Spleen (tissue), 11 donors: ENCODE measurements around the gene SRPRA. TPM values are rescaled to one million over a fixed set of nuclear protein-coding genes. Genes with fewer than 3 reads are reported as not detected.
A peak's percentile ranks its signal among the peaks of the same experiment; 100 is the strongest.

Experiments used
- DNase-seq: peaks from one replicate; pipeline ENCODE4 v3.0.0-alpha.2; 2020
- H3K27ac ChIP-seq, 8 donors: fragments of 200-600 bp; sonication (generic) in 7 of 8; 1 replicate in 4 of 8; 2 replicates in 4 of 8; pipeline versions ENCODE4 v1.5.0 to v1.8.0; 2016 to 2021; ENCODE audit warnings: inconsistent platforms in 4 of 8, mild to moderate bottlenecking in 4 of 8, moderate library complexity in 1 of 8
- H3K27me3 ChIP-seq, 7 donors: fragments of 200-600 bp; sonication (generic) in 6 of 7; replicated peaks in 1 of 7; 1 replicate in 4 of 7; 2 replicates in 3 of 7; pipeline versions ENCODE4 v1.5.0 to v1.8.0; 2016 to 2021; ENCODE audit warnings: inconsistent platforms in 3 of 7, mild to moderate bottlenecking in 1 of 7
- H3K36me3 ChIP-seq, 6 donors: fragments of 200-600 bp; sonication (generic) in 5 of 6; 1 replicate in 4 of 6; 2 replicates in 2 of 6; pipeline versions ENCODE4 v1.5.0 to v1.8.0; 2016 to 2021; ENCODE audit warnings: inconsistent platforms in 2 of 6
- H3K4me1 ChIP-seq, 6 donors: fragments of 200-600 bp; sonication (generic) in 5 of 6; 1 replicate in 3 of 6; 2 replicates in 3 of 6; pipeline versions ENCODE4 v1.5.0 to v1.8.0; 2016 to 2021; ENCODE audit warnings: inconsistent platforms in 3 of 6
- H3K4me3 ChIP-seq, 8 donors: fragments of 200-600 bp; sonication (generic) in 7 of 8; 1 replicate in 4 of 8; 2 replicates in 4 of 8; pipeline versions ENCODE4 v1.5.0 to v1.8.0; 2016 to 2021; ENCODE audit warnings: inconsistent platforms in 4 of 8, mild to moderate bottlenecking in 4 of 8, moderate library complexity in 2 of 8
- H3K9me3 ChIP-seq, 8 donors: fragments of 200-600 bp; sonication (generic) in 7 of 8; 1 replicate in 4 of 8; 2 replicates in 4 of 8; pipeline versions ENCODE4 v1.5.0 to v1.8.0; 2016 to 2021; ENCODE audit warnings: inconsistent platforms in 4 of 8
- CTCF ChIP-seq, 11 experiments: fragments of 200-600 bp in 7 of 11; fragments of 450-650 bp in 4 of 11; sonication (generic) in 4 of 11; IDR thresholded peaks in 8 of 11; conservative IDR thresholded peaks in 3 of 11; 1 replicate in 7 of 11; 2 replicates in 4 of 11; pipeline versions ENCODE4 v1.4.0 to v1.8.0; 2016 to 2021; ENCODE audit warnings: antibody characterized with exemption in 11 of 11, inconsistent platforms in 4 of 11, mild to moderate bottlenecking in 1 of 11
- POLR2A ChIP-seq, 3 donors: fragments of 450-650 bp; IDR thresholded peaks; one replicate each; pipeline ENCODE4 v1.5.1; 2017; ENCODE audit warnings: antibody characterized with exemption in 3 of 3, mild to moderate bottlenecking in 1 of 3
- POLR2AphosphoS5 ChIP-seq, 3 donors: sonication (generic); formaldehyde crosslinking; IDR thresholded peaks; one replicate each; pipeline ENCODE4 v1.5.1; 2017; ENCODE audit warnings: antibody characterized with exemption in 3 of 3
- WGBS, 5 donors: extraction: QIAGEN DNeasy Blood & Tissue Kit in 3 of 5; methylation state at CpG; one replicate each; pipeline versions ENCODE4 v1.1.5 to v1.1.7; 2013 to 2018; 5-methylcytosine and 5-hydroxymethylcytosine counted together
- intact Hi-C: fragments of 100-400 bp; cut with DNase I; formaldehyde crosslinking; loops from one replicate; pipeline ENCODE4 v1.15.0; 2023; ENCODE audit warnings: low total_unique reads
- polyA plus RNA-seq, 3 donors: library from polyadenylated mRNA; stranded (reverse); fragments of 200-250 nt; gene quantifications; one replicate each; pipeline ENCODE4 v1.2.1, GENCODE V29; 2013
- total RNA-seq, 7 donors: library from RNA; depleted of rRNA in 3 of 7; stranded (reverse); fragments of >200 nt in 3 of 7; fragmentation: NEBNext Ultra II Directional in 4 of 7; extraction: Animal tissue kit (Norgen Biotek cat#: 25700) in 4 of 7; gene quantifications; one replicate each; pipeline versions ENCODE4 v1.1.0 to v1.2.1, GENCODE V29; 2016 to 2021
- donor health status: healthy with polysubstance abuse.
- donor health status: DM: no; HTN: no; CAD: no; lungs with moderate emphysema.
- donor health status: DM: no; HTN: no; CAD: no.
- donor health status: Bipolar disorder and iron deficiency.
- donor health status: healthy.
- donor health status: DM: no; HTN: no; CAD: no.
- donor health status: DM: yes; HTN: yes; CAD: no.

Gene SRPRA
- total and polyA plus RNA-seq, 10 donors: 30.9 to 130 (median 110) TPM

GRCh38 chr11:126281245-126281644 lies 12.6 kb upstream of the SRPRA start:
- TF ChIP-seq POLR2AphosphoS5 (IDR thresholded peaks at IDR 0.05) (no peak), CTCF (IDR thresholded peaks at IDR 0.05 in 8 of 11, conservative IDR thresholded peaks at IDR 0.05 in 3 of 11) (no peak), POLR2A (IDR thresholded peaks at IDR 0.05) (no peak)
- intact Hi-C loops: no loop called here

GRCh38 chr11:126280595-126280994 lies 11.9 kb upstream of the SRPRA start:
- WGBS, 5 donors: 19 to 36% (median 25%) methylated on average over 5 of the region's 5 CpGs
- DNase-seq: no peak
- H3K4me3 ChIP-seq: peak overlapping the region in 1 of 8 donors; percentile 28
- TF ChIP-seq POLR2A (IDR thresholded peaks at IDR 0.05): no peak
- peak in 2 of 3 donors; percentile 56 to 67 for TF ChIP-seq POLR2AphosphoS5 (IDR thresholded peaks at IDR 0.05)
- no peak for TF ChIP-seq CTCF (IDR thresholded peaks at IDR 0.05 in 8 of 11, conservative IDR thresholded peaks at IDR 0.05 in 3 of 11)
- H3K27me3 ChIP-seq: no peaks in the 10 kb centered on the region
- H3K27ac ChIP-seq: peak overlapping the region; percentile 37 to 99 (median 96)
- intact Hi-C loops: no loop called here
- peaks cover 0 to 29% (median 12%) of the 10 kb centered on the region in 6 donors for H3K36me3 ChIP-seq
- H3K9me3 ChIP-seq: no peaks in the 10 kb centered on the region
- H3K4me1 ChIP-seq: peaks cover 25 to 57% (median 49%) of the 10 kb centered on the region in 6 donors

More at GRCh38 chr11:126281245-126281644, 12.6 kb upstream of the SRPRA start:
- Histone ChIP-seq H3K4me3 (peak overlapping the region in 1 of 8 donors; percentile 28), H3K4me1 (peaks cover 25 to 64% (median 50%) of the 10 kb centered on the region in 6 donors), H3K9me3 (no peaks in the 10 kb centered on the region), H3K27me3 (no peaks in the 10 kb centered on the region), H3K36me3 (peaks cover 0 to 23% (median 10%) of the 10 kb centered on the region in 6 donors), H3K27ac (peak overlapping the region; percentile 37 to 99 (median 96))
- no peak for DNase-seq
- WGBS, 5 donors: 65 to 79% (median 77%) methylated on average over 6 of the region's 6 CpGs

- Histone ChIP-seq H3K4me3 (no peak overlapping the region), H3K9me3 (no peaks in the 10 kb centered on the region), H3K4me1 (peaks cover 20 to 43% (median 35%) of the 10 kb centered on the region in 6 donors), H3K27ac (peak overlapping the region in 2 of 8 donors; percentile 99), H3K27me3 (no peaks in the 10 kb centered on the region), H3K36me3 (peaks cover 0 to 43% (median 22%) of the 10 kb centered on the region in 6 donors)
- TF ChIP-seq CTCF (IDR thresholded peaks at IDR 0.05 in 8 of 11, conservative IDR thresholded peaks at IDR 0.05 in 3 of 11): no peak
- no peak for TF ChIP-seq POLR2AphosphoS5 (IDR thresholded peaks at IDR 0.05)
- no peak for TF ChIP-seq POLR2A (IDR thresholded peaks at IDR 0.05)
- DNase-seq: no peak
- intact Hi-C loops: no loop called here
- WGBS, 5 donors: 73 to 91% (median 86%) methylated on average over 5 to 8 of the region's 8 CpGs
These were observed 10.5 kb upstream of the SRPRA start for GRCh38 chr11:126279191-126279590.

- no peak overlapping the region for H3K27ac ChIP-seq
- TF ChIP-seq POLR2AphosphoS5 (IDR thresholded peaks at IDR 0.05) (peak in 1 of 3 donors; percentile 22), CTCF (IDR thresholded peaks at IDR 0.05 in 8 of 11, conservative IDR thresholded peaks at IDR 0.05 in 3 of 11) (no peak)
- peaks cover 0 to 57% (median 35%) of the 10 kb centered on the region in 6 donors for H3K36me3 ChIP-seq
- no peak overlapping the region for H3K4me3 ChIP-seq
- WGBS, 5 donors: 88 to 97% (median 96%) methylated on average over 4 of the region's 4 CpGs
- DNase-seq: no peak
- intact Hi-C loops: no loop called here
- H3K9me3 ChIP-seq: no peaks in the 10 kb centered on the region
- H3K4me1 ChIP-seq: peaks cover 19 to 32% (median 27%) of the 10 kb centered on the region in 6 donors
- H3K27me3 ChIP-seq: no peaks in the 10 kb centered on the region
These were observed 9.1 kb upstream of the SRPRA start for GRCh38 chr11:126277780-126278179.
